SHP77 treated with DMSO at 0.1 percent for 48 hours (cell line): ENCODE results near the gene PRRC2B.

Source experiments
- DNase-seq: peaks from one replicate; lab custom pipeline; 2025; lab: John Stamatoyannopoulos, UW

The PRRC2B gene

GRCh38 chr9:131409458-131409992 is 15.6 kb downstream of the PRRC2B start:
- no peak for DNase-seq

GRCh38 chr9:131410044-131410491 is 16.2 kb downstream of the PRRC2B start:
- no peak for DNase-seq

DNA sequence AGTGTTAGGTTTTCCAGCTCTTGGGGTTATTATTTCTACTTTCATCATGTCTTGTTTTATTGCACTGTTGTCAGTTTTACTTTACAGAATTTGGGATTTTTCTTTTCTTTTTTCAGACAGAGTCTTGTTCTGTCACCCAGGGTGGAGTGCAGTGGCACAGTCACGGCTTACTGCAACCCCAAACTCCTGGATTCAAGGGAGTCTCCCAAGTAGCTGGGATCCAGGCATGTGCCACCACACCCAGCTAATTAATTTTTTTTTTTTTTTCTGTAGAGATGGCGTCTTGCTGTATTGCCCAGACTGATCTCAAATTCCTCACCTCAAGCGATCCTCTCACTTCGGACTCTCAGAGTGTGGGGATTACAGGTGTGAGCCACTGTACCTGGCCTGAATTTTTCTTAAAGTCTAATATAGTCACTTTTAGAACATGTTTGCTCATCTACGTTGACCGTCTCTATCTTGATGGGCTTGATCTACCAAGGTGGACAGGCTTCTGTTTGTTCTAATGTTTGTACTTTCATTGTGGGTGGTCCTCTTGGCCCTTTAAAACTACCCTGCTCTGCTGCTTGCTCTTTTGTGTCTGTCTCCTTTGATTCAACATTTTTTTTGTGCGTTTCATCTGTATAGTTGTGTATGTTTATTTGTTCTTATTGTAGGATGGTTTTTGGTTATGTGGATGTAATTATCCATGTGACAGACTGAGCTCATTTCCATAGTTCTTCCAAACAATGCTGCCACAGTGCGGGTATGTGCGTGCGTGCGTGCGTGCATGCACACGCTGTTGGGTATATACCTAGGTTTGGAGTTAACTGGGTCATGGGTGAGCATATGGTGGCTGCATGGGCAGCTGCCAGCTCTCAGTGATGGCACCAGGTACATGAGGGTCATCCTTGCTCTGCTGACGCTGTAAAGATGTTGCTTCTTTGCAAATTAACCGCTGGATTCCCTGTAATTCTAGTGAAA is 18.1 kb downstream of the PRRC2B start:
- DNase-seq = no peak

GRCh38 chr9:131416509-131416908 is 22.6 kb downstream of the PRRC2B start:
- no peak for DNase-seq

DNA sequence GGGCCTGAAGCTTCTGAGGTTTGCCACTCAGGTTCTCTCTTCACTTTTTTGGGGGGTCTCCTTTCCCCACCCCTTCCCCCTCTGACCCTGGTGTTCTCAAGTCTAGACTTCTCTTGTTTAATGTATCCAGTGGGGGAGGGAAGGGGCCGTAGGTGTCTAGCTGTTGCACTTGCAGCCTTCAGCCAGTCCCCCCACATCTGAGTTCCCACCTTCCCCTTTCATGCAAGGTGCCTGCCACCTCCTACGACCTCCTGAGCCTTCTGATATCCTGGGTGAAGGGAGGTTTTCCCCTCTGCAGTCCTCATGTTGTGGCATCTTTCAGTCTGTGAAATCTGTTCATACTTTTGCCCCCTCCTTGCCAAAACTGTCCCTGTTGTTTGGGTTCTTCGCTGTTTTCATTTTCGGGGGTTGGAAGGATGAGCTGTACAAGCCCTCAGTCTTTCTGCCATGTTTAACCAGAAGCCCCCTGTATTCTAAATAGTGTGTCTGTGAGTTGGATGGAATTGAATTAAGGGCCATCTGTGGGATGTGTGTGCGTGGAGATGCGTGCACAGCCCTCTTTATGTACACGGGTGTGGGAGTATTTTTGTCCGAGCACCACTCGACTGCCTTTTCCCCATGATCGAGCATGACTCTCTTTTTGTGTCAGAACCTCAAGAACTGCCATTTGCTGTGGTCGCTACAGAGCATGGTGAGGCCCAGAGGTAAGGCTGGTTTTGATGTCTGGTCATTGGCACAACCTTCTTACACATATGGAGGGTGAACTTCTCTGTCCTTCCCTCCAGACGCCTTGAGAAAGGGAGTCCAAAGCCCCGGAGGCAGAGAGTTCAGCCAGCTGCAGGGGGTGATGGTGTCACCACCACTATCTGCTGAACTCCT is 23.6 kb downstream of the PRRC2B start:
- no peak for DNase-seq

- peak; percentile 79 for DNase-seq
These were observed 24.5 kb downstream of the PRRC2B start for GRCh38 chr9:131418143-131419025.

DNA sequence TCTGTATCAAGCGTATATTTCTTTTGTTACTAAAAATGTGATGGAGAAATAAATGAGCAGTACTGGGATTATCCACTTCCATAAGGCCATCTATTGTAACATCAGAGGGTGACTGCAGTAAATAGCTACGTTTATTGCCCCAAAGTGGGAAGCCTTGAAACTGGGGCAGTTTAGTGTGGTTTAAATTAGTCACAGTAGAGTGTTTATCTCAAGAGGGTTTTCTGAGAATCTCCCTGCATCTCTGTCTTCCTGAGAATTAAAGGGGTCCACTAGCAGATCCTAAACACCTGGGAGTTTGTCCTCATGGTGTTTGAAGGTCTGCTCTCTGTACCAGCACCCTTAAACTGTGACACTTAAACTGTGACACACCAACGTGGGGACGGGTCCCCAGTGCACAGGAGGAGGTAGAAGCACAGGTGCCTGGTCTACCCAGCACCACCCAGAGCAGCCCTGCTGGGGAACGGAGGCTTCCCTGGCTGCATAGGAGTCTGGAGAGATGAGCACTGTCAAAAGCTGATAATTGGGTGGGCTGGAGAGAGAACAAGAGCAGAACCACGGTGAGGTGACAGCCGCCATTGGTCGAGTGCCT is 25.2 kb downstream of the PRRC2B start:
- DNase-seq = no peak

DNA sequence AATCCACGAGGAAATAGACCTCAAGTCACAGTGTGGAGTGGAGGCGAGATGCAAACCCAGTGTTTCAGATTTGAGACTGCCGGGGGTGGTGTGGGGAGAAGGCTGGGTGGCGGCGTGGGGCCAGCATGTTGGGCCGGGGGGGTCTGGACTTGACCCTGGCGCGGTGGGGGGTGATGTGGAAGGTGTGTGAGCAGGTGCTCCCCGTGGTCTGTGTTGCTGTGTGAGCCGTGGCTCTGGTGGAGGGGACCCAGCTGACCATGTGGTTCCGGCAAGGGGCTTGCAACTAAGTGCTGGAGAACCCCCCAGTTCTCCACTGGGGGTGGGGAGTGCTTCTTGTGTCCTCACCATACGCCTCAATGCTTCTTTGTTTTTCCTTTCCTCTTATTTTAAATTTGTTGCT is 25.8 kb downstream of the PRRC2B start:
- no peak for DNase-seq

DNA sequence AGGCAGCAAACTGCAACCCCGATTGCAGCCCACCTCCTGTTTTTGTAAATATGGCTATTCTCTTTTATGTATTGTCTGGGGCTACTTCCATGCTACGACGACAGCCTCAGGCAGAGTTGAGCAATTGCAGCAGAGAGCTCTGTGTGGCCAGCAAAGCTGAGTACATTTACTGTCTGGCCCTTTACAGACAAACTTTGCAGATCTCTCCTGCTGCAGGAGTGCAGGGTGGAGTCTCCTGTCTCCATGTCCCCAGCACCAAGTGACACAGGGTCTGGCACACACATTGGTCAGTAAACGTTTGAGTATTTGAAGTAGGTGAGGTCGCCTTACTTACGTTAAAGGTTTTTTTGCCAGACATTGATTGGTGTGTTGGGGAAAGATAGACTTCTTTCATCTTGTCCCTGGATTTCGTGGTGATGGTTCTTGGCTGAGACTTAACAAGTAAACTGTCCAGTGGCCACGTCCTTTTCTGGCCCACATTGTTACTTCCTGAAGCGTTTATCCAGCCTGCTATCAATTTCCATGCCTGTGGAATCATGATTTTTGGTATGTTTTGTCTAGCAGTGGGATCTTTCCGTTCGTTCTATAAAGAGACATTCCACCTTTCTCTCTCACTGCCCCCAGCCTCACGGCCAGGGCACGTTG is 27.2 kb downstream of the PRRC2B start:
- no peak for DNase-seq

DNA sequence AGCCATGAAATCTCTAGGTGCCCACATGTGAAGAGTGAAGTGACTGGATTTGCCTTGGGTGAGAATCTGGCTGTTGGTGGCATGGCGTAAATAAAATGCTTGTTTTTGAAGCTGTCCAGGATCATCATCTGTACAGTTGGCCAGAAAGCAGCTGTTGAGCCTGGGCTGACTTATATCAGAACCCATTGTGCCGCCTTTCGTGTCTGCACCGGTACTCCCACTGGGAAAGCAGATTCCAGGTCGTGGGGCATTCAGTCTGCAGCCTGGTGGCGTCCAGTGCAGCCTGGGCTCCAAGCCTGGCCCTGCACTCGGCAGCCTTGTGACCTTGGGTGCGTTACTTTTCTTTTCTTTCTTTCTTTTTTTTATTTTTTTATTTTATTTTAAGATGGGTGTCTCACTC is 27.8 kb downstream of the PRRC2B start:
- DNase-seq = no peak

DNA sequence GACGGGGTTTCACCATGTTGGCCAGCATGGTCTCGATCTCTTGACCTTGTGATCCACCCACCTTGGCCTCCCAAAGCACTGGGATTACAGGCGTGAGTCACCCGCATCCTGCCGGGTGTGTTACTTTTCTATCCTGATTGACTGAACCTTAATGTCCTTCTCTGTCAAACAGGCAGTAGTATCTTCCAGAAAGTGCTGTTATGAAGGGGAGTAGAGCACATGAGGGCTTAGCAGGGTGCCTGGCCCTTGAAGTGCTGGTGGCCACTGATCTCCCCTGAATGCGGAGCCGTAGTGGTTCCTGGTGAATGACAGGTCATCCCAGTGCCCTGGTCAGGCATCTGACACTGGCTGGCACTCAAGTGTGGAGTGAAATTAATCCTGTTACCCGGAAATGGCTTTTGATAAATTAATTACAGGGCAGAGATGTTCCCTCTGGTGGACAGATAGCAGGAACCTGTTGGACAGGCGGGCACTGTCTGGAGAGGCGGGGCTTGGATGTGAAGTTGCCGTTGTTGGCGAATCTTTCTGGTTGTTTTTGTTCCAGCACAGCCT is 28.4 kb downstream of the PRRC2B start:
- no peak for DNase-seq

GRCh38 chr9:131423171-131423581 is 29.3 kb downstream of the PRRC2B start:
- peak; percentile 40 for DNase-seq

DNA sequence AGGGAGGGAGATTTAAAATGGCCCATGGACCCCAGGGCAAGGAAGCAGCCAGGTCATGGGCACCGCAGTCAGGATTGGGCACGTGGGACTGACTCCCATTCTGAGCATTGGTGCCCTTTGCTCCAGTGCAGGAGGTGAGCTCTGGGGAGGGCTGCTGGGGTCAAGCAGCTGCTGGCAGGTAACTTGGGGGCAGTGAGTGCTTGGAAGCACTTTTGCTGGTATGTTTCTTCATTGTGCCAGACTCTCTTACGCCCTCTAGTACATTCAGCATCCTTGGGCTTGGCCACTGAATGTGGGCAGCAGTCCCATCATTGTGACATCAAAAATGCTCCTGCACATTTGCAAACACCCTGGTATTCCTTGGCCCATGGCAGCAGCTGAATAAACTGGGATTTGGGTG is 32.7 kb downstream of the PRRC2B start:
- no peak for DNase-seq

GRCh38 chr9:131429121-131430012 is 35.5 kb downstream of the PRRC2B start:
- no peak for DNase-seq

GRCh38 chr9:131432050-131432449 is 38.2 kb downstream of the PRRC2B start:
- DNase-seq = no peak

DNA sequence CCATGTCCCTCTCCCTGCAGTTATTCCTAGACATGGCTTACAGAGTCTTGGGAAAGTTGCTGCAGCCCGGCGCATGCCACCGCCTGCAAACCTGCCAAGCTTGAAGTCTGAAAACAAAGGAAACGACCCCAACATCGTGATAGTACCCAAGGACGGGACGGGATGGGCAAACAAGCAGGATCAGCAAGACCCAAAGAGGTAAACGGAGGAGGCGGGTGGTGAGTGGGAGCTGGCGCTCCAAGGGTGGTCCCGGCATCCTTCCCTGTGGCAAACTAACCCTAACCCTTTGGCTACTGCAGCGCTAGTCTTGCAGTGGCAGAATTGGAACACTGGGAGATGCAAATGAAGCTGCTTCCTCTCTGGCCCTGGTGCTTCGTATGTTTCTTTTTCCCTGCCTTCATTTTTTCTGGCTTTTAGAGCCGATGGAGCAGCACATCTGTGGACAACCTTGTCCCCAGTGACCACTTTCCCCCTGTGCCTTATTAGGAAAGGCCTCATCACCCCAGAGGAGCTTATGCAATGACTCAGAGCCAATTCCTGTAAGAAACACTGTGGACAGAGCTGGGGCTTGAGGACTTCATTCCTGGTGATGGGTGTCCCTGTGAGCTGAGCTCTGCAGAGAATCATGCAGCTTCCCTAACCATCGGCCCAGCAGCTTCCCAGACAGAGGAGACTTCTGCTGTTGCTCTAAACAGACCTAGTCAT is 38.9 kb downstream of the PRRC2B start:
- DNase-seq = no peak

DNA sequence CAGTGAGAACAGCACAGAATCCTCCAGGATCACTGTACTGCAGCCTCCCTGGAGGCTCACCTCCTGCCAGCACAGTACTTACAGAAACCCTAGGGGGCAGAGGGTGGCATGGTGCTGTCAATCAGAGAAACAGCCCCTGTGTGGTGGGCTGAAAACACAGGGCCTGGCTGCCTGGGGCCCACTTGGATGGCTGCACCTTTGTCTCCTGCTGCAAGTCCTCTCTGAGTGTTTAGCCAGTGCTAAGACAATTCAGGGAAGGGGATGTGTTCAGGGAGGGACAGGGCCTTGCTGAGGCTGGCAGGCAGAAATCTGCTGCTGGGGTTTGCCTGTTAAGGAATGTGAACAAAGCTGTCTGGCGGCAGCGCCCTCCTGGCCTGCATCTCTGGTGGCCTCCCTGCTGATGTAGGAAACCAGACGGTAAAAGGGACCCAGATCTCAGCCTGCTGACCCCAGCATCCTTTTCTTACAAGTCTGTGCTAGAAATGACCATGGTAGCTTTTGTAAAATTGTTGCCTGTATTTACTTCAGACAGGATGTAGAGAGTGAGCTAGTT is 39.5 kb downstream of the PRRC2B start:
- no peak for DNase-seq

DNA sequence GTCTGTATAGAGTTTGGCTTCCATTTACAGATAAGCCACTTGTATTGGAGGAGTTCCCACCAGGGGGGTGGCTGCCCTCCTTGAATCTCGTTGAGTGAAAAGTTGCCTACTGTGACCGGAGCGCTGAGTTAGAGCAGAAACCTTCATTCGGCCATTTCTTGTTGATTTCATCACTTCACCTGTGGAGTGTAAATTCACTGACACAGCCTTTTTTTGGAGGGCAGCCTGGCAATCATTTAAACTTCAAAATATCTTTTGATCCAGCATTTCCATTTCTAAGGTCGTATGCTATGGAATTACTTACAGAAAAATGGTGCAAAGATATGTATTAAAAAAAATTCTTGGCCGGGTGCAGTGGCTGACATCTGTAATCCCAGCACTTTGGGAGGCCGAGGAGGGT is 40.8 kb downstream of the PRRC2B start:
- no peak for DNase-seq
